NK-92 (cell line): ENCODE results near the gene FAM53B.

Experiments
- DNase-seq: peaks from one replicate; lab custom pipeline; 2025; ENCODE audit not compliant: unreplicated experiment; lab: John Stamatoyannopoulos, UW

Gene FAM53B

DNA sequence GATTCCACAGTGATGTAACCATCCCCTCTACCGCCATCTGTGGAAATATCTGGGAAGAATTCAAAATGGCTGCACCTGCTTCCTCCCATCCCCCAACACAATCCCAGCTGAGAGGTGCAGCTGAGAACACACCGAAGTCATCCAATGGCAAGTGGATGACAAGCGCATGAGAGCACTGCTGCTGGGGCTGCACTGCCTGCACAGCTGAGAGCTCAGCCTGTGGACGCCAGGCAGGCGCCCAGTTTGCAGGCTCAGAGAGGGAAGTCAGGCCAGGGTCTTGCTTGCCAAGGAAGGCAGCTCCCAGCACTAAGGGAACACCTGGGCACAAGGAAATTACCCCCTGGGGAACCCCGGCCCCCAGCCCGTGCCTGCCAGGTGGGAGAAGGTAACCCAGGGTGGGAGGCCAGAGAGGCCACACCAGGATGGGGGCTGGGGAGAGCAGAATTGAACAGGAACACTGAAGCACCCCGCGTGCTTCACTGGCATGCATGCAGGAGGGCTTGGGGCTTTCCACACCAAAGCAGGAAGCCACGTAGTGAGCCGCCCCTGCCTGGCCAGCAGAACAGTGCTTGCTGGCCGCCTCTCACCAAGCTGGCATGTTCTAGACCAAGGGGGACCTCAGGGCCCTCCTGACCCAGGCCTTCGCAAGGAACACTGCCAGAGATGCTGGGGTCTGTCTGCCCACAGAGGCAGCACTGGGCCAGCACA lies 46.2 kb downstream of the FAM53B start:
- no peak for DNase-seq

DNA sequence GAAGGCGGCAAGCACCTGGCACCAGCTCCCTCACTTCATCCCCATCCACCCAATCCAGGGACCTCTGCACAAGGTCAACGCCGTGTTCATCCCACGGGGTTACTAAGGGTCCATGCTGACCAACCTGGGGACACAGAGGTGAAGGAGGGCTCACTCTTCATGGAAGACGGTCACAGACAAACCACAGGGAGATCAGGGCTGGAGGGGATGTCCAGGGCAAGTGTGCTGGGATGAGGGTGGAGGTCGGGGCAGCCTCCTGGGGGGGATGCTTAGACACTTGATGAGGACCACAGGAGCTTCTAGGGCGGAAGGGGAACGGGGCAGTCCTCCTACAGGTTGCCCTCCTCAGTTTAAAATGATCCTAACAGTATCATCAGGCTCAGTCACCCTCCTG lies 46.7 kb downstream of the FAM53B start:
- no peak for DNase-seq

DNA sequence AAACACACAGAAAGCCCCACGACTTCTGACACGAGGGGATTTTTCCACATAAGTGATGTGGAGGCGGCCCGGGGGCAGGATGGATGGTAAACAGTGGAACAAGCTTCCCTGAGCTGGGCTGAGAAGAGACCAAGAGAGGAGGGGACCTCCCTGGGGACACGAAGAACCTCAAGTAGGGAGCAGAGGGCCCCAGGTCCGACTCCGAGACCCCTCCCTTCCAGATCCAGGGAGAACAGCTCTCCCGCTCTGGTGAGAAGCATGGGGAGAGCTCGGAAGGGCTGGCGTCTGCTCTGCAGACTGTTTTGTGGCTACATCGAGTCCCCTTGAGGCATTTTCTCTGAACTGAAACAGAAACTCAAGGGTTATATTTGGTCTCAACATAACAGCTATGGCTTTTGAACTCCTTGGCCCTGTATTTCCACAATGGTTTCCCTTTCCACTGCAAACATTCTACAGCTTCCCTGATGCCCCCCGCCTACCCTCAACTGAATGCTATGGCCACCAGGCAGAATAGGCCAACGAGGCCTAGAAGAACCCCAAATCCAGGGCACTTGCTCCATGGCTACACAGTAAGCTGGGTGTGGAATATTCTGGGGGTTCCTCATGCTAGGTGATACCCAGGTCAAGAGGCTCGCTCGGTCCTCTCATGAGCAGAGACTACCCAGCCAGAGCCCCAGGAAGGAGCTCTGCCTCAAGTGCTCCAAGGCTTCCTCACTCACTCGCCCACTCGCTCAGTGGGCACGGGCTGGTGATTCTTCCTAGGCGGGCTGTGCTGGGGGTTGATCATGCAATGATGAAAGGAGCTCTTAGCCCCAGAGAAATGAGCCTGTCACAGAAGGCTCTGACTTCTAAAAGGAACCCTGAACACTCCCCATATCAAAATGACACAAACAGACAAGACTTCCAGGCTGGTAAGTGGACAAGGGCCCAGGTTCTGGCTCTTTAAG lies 47.5 kb downstream of the FAM53B start:
- DNase-seq = no peak

DNA sequence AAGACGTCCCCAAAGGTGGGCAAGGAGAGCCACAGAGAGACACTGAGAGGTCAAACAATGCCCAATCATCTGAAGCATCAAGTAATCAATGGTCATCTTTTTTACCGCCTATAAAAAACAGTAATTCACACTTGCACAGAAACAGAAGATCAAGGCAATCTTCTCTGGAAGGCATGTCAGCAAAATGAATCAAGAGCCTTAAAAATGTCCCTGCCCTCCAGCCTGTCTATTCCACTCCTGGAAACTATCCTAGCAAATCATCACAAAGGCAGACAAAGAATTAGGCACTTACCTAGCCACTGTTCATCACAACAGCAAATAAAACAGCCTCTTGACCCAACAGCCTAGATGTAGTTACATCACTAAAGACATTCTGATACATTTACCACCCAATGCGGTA lies 48.9 kb downstream of the FAM53B start:
- DNase-seq = no peak

DNA sequence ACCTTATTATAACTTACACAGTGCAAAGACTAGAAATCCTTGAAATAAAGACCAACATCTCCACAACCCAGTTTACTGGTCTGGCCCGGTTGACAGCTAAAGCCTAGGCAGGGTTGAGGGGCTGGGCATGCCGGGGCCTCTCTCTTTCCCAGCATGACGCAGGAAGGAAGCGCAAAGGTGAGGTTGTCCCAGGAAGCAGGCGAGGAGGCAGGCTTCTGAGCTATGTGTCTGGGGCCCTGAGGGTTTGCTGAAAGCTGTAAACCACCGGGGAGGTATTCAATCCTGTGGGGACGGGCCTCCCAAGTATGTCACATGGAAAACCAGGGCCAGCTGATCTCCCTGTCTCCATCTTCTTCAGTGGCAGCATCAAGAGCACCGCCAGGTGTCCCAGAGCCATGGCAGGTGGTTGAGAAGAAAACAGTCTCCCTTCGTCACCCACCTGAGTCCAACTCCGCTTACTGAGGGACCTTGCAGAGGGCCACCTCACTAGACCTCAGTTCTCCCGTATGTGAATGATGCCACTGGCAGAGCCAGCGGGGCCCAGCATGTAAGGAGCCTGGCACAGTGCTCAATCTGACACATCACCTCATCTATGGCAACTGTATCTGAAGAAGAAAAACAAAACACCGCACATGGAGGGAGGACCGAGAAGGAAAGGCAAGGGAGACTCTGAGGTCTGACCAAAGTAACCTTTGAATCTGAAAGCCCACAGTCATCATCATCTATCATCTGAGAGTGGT lies 49.5 kb downstream of the FAM53B start:
- DNase-seq = no peak

DNA sequence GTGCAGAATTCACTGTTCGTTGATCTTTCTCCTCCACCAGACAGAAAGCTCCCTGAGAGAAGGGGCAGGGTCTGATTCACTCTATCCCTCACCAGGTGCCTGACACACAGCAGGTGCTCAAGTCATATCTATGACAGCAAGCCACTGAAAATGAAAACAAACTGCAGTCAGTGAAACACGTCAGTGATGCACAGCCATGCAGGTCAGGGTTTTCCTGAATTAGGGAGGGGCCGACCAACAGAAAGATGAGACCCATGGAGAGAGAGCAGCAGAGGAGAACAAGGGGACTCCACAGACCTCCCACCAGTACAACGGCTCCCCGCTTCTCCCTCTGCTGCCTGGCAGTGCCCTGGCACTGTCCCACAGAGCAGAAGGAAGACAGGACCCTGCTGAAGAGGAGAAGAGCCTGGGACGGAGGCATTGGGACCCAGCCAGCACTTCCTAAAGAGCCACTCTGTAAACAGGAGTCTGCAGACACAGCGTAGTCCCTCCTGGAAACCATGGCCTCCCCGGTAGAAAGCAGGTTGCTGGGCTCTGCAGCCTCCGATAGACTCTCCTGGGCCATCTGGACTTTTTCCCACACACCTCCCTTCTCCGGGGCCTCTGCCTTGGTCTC lies 50.3 kb downstream of the FAM53B start:
- DNase-seq = no peak

DNA sequence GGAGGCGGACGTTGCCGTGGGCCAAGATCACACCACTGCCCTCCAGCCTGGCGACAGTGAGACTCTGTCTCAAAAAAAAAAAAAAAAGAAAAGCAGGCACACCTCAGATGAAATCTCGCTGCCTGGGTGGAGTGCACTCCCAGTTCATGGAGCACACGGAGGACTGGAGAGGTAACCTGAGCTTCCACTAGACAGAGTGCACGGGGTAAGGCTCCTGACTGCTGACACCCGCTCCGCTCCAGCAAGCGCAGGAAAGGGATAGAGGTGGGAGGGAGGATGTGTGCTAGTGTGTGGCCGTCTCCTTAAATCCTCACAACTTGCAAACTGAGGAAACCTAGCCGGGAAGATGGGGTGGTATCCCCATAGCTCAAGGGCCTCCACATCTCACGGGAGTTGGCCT lies 50.8 kb downstream of the FAM53B start:
- no peak for DNase-seq

DNA sequence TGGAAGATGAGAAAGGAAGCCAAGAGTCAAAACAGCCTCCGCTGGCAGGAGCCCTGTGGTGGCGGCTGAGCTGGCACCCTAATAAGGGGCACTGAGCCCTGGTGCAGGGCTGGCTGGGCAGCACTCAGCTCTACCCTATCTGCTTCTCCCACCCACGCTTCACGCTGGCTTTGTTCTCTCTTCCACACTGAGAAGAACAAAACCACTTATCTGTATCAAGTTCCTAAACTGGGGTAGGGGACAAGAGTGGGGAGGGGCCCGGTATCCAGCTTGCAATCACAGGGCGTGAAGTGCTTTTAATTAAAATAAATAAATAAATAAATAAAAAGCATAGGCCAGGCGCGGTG lies 52.1 kb downstream of the FAM53B start:
- DNase-seq = no peak

DNA sequence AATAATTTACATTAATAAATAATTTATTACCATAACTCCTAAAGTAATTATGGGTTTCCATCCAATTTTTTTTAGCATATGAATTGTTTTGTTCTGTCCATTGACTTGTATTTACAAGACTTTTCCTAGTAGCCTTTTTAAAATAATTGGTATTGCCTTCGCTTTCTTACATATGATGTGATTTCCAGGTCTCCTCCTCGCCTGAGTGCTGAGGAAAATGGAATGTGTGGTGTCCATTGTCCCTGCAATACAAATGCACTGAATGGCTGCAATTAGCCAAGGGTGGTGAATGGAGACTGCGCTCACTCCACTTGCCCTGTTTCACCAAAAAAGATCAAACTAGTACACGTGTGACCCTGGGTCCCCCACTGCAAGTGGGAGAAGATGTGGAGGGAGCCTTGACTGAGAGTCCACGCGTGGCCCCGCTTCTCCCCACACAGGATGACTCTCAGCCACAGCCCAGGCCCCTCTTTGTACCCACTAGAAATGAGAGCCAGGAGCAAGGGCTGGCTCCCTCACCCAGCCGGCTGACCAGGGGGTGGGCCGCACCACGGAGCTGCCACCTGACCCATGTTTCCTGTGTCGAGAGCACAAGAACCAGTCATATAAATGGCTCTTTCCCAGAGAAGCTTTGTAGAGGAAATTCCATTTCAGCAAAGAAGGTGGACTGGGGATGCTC lies 52.6 kb downstream of the FAM53B start:
- DNase-seq = no peak

DNA sequence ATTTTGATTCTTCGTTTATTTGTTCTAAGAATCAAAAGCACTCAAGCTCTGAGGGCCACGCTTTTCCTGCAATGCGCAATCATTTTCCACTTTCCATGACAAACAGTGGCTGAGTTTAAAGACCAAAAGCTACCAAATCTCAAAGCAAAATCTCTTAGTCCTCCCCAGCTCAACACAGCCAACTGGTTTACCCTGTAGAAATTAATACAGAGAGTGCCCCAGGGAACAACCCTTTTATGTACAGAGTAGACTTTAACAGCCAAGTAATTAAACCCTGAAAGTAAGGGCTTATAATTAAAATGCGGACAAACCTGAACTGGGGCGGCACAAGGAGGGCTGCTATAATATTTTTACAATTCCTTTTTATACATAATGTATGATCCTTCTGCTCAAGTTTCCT lies 53.2 kb downstream of the FAM53B start:
- DNase-seq = no peak

DNA sequence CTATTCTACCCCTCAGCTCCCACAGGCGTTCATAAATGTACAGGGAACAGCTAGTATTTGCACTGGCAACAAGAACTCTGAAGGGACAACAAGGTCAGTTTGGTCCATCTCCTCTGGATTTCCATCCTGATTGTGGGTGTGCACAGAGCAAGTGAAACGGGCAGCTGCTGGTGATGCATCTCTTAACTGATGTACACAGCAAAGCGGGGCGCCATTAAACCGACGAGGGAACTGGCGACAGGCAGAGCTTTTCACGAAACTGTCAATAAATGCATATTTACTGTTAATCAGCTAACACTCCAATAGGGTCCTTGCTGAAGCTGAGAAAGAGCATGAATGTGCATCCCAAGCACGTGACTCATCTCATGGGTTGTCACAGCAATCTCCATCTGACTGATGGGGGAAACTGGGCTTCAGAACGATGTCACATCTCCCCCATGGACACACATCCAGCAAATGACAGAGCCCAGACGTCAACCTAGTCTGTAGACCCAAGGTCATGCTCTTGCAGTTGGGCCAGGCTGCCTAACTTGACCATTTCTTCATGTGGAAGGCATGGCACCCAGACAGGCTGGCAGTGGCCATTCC lies 54.2 kb downstream of the FAM53B start:
- no peak for DNase-seq

DNA sequence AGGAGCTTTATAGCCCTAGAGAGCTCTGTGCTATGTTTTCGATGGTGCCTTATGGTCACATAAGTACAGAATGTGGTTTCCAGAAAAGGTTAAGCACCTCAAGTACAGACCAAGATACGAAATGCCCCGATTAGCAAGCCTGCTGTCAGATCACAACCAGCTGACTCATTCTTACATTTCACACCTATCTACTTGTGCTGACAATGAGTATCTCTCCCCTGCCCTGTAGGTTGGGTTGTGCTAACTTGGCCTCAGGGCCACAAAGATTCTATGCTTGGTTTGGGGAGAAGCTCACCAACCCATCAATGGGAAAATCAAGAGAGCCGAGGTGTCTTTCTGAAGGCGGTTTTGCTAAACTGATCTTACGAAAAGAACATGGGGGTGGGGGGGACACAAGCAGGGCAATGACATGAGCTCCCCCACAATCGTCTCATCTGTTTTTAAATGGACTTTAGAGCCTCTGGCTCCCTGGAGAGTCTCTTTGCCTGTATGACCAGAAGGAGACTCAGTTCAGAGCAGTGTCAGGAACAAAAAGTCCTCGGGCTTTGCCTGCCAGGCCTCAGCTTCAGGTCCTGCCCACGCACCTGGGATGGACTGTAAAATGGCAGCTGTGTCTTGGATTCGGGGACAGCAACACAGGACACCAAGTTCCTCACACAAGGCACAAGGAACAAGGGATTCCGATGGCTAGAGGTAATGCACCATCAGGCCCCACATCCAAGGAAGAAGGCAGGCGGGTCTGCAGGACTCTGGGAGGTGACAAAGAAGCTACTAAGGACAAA lies 55.1 kb downstream of the FAM53B start:
- no peak for DNase-seq

DNA sequence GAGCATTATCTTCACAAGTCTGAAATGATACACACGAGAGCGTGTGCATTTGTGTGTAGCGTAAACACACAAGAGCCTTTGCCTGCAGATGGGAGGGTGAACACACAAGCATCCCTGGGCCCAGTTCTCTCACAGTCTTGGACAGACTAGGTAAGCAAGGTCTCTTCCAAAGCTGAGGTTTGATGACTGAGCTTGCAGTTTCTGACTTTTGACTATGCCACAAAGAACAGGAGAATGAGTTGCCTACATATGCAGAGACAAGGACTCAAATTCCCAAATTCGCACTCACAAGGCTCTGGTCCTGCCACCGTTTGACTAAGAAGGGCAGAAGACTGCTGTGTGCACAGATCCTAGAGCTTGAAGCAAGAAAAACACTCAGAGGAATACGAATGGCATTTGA lies 55.8 kb downstream of the FAM53B start:
- no peak for DNase-seq

DNA sequence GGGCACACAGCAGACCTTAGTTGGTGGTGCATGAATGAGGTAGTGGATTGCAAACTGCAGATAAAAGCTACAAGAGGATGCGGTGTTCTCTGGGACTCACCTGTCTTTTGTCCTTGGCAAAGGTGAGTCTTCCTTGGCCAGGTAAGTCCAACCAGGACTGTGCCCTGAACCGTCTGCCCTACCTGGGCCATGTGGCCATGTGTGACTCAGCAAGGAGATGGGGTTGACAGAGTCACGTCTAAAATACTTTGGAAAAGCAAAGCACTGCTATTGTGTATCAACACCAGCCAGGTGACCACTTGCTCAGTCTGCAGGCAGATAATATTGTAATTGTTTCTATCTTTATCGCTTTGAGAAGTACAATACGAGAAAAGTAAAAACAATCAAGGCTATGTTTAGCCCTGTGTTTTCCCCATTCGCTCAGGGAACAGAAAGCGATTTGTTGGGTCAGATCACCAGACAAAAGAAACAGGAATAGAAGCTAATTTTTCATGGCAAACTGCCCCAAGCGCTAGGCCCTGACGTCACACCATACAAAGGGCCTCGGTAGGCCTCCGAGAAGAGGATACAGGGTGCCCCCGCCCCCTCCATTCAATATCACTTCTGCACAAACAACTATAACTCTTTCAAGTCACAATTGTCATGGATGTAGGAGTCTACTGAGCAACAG lies 57.3 kb downstream of the FAM53B start:
- no peak for DNase-seq

DNA sequence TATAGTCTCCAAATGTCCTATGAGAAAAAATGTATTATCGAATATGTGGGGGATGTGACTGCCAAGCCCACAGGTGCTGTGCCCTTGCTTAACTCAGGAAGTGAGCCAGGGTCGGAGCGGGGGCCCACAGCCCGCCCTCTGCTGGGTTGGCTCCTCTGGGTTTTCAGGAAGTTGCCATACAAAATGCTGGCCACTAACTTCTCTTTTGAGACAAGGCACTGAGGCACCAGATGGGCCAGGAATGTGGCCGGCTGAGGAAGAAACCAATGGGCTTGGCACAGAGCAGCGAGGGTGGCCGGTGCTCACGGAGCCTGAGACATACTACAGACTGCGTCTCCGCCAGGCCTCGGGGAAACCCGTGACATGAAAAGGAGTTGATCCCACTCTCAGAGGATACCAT lies 58.9 kb downstream of the FAM53B start:
- DNase-seq = no peak

DNA sequence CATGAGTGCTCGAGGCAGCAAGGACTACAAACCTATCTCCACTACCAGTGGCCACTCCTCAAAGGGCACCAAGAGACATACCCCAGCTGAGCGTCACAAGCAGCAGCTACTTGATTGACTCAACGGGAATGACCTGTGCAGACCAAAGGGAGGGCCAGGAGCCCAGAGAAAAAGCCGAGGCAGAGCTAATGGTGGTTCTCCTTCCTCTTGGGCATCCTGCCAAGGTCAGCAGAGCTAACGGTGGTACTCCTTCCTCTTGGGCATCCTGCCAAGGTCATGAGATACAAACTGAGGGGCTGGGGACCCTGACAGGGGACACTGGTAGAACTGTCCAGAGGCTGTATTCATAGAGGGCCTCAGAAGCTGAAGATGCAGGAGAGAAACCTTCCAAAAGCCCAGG lies 60.4 kb downstream of the FAM53B start:
- DNase-seq = no peak

DNA sequence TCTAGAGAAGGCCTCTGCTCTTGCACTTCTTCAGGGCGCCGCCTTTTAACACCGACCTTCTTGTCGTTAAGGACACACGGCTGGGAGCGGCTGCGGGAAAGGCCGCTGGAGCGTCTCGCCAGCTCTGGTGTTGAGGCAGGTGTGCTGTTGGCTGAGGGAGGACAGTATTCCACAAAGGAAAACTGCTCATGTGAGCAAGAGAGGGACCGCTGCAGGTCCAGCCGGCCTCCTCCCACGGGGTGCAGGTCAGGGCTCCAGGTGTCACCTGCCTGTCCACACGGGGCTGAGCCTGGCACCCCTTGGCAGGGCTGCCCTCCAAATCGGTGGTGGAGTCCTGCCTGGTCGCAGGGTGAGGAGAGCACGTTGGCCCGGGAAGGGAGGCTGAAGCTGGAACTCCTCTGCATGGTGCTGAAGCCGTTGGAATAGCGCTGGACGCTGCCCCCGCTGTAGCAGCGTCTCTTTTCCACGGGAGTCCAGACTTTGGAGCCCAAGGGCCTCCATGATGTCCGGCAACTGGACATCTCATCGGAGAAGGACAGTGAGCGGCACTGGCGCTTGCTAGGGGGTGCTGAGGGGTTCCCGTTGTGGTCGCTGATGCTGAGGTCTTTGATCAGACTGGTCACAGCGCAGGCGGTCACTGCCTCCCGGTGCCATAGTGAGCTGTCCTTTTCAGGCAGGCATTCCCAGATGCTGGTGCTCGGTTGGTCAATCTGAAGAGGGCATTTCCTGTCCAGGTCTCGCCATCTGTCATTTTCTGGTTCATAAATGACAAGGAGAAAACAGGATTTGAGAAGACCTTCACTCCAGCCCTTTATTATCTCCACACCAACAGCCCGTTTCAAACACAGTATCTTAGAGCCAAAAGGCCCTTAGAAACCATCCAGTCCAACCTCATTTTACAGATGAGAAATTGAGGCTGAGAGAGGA lies 62.3 kb downstream of the FAM53B start:
- no peak for DNase-seq

DNA sequence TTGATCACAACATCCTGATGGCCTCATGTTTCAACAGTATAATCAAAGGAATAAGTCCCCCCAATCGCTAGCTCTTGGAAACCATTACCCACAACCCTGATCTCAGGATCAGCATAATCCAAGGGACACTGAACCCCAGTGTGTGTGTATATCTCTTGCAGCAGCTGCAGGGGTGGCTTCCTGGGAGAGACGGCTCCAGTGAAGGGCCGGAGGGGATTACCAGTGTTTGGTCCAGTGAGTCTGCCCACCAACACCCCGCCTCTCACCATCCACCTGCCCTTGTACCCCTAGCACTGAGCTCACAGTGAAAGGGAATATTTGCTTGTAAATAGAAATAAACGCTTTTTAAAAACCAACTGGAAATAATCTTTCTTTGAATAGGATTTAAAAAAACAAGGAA lies 63.1 kb downstream of the FAM53B start:
- DNase-seq = no peak
